Activated naive CD4-positive, alpha-beta T cell treated with anti-CD3 and anti-CD28 coated beads for 36 hours (primary cell): ENCODE results near the gene LMAN1L. TPM values are rescaled to one million over a fixed set of nuclear protein-coding genes. Genes with fewer than 3 reads are reported as not detected.

Source experiments
- CTCF ChIA-PET: fragments of 350-600 bp; sonication (Branson Sonifier 250); formaldehyde crosslinking; loops from one replicate; lab custom pipeline; 2021; ENCODE audit warnings: antibody characterized with exemption; lab: Charles Lee
- DNase-seq: peaks from one replicate; pipeline ENCODE4 v3.0.0-alpha.2; 2020
- H3K27ac Mint-ChIP-seq: one replicate; pipeline ENCODE4 v1.8.0; 2021; ENCODE audit warnings: mild to moderate bottlenecking, mixed read lengths
- H3K27me3 Mint-ChIP-seq: one replicate; pipeline ENCODE4 v1.8.0; 2021; ENCODE audit warnings: low read depth, mixed read lengths
- H3K36me3 Mint-ChIP-seq: one replicate; pipeline ENCODE4 v1.8.0; 2021; ENCODE audit warnings: low read depth, mixed read lengths
- H3K4me1 Mint-ChIP-seq: one replicate; pipeline ENCODE4 v1.8.0; 2021; ENCODE audit warnings: low read depth, mixed read lengths
- H3K4me3 Mint-ChIP-seq: one replicate; pipeline ENCODE4 v1.8.0; 2021; ENCODE audit warnings: mild to moderate bottlenecking, moderate library complexity, mixed read lengths
- H3K9me3 Mint-ChIP-seq: one replicate; pipeline ENCODE4 v1.8.0; 2021; ENCODE audit warnings: mixed read lengths
- intact Hi-C: fragments of 100-400 bp; cut with micrococcal nuclease; formaldehyde crosslinking; loops from one replicate; pipeline ENCODE4 v1.15.1; 2023
- total RNA-seq, 2 experiments: library from RNA; stranded (reverse); gene quantifications; one replicate each; pipeline ENCODE4 v1.2.3, GENCODE V29; 2021

Gene LMAN1L
- total RNA-seq = not detected

DNA sequence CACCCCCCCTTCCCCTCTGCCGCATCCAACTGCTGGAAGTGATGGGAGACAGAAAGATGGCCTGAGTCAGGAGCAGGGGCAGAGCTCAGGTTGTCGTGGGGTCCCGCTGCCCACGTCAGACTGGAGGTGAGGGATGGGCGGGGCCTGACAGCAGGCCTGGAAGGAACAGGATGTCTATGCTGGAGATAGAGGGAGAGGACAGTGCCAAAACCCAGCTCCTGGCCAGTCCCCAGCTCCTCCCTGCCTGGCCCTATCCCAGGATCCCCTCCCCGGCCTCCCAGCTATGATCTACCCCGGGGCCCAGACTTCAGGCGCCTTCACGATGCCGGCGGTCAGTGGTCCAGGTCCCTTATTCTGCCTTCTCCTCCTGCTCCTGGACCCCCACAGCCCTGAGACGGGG is at the start of gene LMAN1L:
Gene LMAN1L (plus strand): TSS at position 303 of the 400 bp plus-strand sequence. CDS start 20 bp downstream, at position 323.
- H3K36me3 Mint-ChIP-seq = no peaks in the 10 kb centered on the region
- CTCF ChIA-PET = interaction anchor here (1.0 to 1.3 kb wide), 2 partner anchors 13 to 89 kb away, joined by 3 to 4 read pairs; no protein-coding TSS in a partner anchor
- H3K9me3 Mint-ChIP-seq = no peaks in the 10 kb centered on the region
- no peak within 1 kb of the TSS for H3K4me3 Mint-ChIP-seq
- intact Hi-C loops = no loop called here
- DNase-seq = no peak
- H3K27ac Mint-ChIP-seq = no peak within 1 kb of the TSS
- no peaks in the 10 kb centered on the region for H3K27me3 Mint-ChIP-seq
- peaks cover 12% of the 10 kb centered on the region for H3K4me1 Mint-ChIP-seq

DNA sequence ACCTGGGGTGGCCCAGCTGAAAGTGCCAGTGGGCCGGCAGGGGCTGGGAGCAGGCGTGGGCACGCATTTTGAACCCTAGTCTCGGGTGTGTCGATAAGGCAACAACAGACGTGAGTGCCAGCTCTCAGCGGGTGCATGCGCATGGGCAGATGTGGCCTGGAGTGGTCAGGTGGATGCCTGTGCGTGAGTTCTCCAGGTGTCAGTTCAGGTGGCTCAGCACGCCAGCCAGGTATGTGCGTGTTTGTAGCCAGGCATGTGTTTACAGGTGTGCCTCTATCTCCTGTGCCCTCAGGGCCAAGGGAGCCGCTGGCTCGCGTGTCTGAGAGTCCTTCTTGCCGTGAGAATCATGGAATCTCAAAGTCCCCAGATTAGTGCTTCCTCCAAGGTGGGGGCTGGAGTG is 49.2 kb upstream of the LMAN1L start:
- Mint-ChIP-seq H3K36me3 (no peaks in the 10 kb centered on the region), H3K4me3 (no peak overlapping the region), H3K4me1 (no peaks in the 10 kb centered on the region), H3K9me3 (no peaks in the 10 kb centered on the region), H3K27ac (no peak overlapping the region), H3K27me3 (peaks cover 2% of the 10 kb centered on the region)
- CTCF ChIA-PET = interaction anchor here (1.5 to 1.7 kb wide), 2 partner anchors 12 to 128 kb away, joined by 3 to 8 read pairs; no protein-coding TSS in a partner anchor
- intact Hi-C loops = no loop called here
- DNase-seq = no peak

DNA sequence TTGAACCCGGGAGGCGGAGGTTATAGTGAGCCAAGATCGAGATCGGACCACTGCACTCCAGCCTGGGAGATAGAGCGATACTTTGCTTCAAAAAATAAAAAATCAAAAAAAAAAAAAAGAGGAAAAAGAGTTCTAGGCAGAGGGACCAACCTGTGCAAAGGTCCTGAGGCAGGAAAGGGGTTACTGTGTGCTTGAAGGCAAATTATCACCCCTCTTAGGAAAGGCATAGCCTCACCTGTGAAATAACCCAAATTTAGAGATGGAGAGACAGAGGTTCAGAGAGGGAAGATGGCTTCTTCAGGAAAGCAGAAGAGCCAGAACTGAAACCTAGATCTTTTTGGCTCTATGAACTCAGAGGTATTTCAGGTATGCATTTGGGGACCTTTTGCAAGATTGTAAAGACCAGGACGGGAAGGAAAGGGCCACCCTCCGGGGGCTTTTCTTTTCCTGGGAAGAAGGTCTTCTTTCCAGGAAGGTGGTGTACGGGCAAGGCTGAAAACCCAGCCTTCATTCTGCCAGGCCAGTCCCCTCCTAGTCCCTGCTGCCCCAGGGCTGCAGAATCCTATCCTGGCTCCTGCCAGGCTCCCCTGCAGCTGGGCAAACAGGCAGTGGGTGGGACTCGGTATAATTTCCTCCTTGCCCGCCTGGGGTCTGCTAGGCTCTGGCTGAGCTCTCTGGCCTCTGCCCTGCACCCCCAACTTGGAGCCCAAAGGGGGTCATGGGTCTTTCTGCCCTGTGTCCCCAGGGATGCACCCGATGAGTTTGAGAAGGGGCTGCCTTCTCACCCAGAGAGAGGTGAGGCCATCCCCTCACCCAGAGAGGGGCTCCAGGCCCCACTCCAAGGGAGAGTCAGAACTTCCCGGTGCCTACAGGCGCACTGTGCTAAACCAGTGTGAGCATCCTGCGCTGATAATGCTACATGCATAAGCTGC is 45.2 kb upstream of the LMAN1L start:
- Mint-ChIP-seq H3K9me3 (no peaks in the 10 kb centered on the region), H3K36me3 (no peaks in the 10 kb centered on the region), H3K4me3 (no peak overlapping the region), H3K27ac (no peak overlapping the region), H3K4me1 (peaks cover 16% of the 10 kb centered on the region), H3K27me3 (peaks cover 2% of the 10 kb centered on the region)
- no peak for DNase-seq
- intact Hi-C loops = no loop called here
- CTCF ChIA-PET = interaction anchor here (0.7 to 26.8 kb wide), 16 partner anchors 8 to 396 kb away, joined by 3 to 1193 read pairs (median 12); partner anchors contain the start of genes CLK3, CSK and CYP1A1

DNA sequence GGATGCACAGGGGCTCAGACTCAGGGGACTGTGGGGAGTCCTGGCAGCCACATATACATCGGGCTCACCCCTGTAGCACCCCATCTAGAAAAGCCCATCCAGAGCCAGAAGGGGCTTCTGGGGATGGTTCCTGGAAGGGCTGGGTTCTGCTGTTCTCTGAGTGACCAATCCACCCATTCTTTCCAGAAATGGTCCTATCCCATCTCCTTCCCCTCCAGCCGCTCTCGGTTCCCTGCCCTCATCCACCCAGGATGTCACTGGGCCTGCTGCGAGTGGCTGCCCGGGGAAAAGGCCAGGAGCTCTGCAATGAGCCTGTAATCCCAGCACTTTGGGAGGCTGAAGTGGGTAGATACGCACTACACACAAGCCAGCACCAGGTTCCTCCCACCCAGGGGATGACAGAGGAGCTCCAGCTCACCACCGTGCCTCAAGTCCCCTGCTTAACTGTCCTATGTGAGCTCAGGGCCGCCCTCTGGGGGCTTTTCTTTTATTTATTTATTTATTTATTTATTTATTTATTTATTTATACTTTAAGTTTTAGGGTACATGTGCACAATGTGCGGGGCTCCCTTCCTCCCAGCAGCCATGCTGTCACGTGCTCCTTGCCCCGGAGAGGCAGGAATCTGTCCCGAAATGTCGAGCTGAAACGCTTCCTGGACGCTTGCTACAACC is 44.4 kb upstream of the LMAN1L start:
- no peak for DNase-seq
- Mint-ChIP-seq H3K9me3 (no peaks in the 10 kb centered on the region), H3K4me3 (no peak overlapping the region), H3K36me3 (no peaks in the 10 kb centered on the region), H3K27ac (no peak overlapping the region), H3K27me3 (no peaks in the 10 kb centered on the region), H3K4me1 (peaks cover 18% of the 10 kb centered on the region)
- intact Hi-C loops = no loop called here
- CTCF ChIA-PET = interaction anchor here (0.7 to 26.8 kb wide), 26 partner anchors 8 to 397 kb away, joined by 3 to 1193 read pairs (median 6); partner anchors contain the start of genes CLK3, CSK and CYP1A1

DNA sequence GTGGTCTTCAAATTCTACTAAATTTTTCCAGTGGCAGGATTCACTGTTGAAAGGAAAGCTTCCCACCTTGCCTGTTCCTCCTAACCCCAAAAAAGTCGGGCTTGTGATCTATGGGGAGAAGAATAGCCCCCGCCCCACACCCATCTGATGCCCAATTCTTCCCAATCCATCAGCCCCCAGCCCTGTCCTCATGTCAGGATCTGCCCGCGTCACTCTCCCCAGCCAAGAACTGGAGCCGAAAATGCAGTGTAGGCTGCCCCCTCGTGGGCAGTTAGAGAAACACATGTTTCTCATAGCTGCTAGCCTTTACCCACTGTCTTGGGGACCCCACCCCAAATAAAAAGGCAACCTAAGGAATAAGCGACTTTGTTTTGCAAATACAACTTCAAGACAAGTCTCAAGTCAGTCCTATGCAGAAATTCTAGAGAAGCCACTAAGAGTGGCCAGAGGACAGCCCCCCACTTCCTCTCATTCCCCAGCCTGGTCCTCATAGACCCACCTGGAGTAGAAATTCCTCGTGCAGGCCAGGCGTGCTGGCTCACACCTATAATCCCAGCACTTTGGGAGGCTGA is 43.8 kb upstream of the LMAN1L start:
- H3K4me3 Mint-ChIP-seq = no peak overlapping the region
- peaks cover 24% of the 10 kb centered on the region for H3K4me1 Mint-ChIP-seq
- peak; percentile 80 for DNase-seq
- H3K9me3 Mint-ChIP-seq = no peaks in the 10 kb centered on the region
- no peaks in the 10 kb centered on the region for H3K36me3 Mint-ChIP-seq
- CTCF ChIA-PET = interaction anchor here (0.6 to 26.8 kb wide), 29 partner anchors 9 to 894 kb away, joined by 3 to 1193 read pairs (median 5); partner anchors contain the start of genes CLK3, CSK, CYP1A1 and SCAMP2
- no peaks in the 10 kb centered on the region for H3K27me3 Mint-ChIP-seq
- H3K27ac Mint-ChIP-seq = peak overlapping the region; percentile 25
- intact Hi-C loops = loop anchor here (1.0 kb wide), 2 partner anchors 134 to 395 kb away; no protein-coding TSS in a partner anchor

DNA sequence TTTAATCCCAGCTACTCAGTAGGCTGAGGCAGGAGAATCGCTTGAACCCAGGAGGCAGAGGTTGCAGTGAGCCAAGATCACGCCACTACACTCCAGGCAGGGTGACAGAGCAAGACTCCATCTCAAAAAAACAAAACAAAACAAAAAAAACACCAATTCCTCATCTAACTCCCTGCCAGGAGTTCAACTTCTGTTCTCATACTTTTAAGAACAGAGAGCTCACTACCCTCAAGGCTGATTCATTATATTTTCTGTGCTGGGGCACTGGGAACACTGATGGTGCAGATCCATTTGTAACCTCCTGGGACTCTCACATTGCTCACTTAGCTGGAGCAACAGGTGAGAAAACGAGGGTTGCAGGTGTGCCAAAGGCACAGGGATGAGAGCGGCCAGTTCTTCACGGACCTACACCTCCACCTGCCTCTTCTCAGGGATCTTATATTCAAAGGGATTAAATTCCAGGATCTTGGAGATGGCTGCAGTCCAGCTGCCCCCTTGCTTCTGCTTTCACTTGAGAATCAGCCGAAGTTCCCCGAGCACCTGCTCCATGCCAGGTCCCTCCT is 43.1 kb upstream of the LMAN1L start:
- intact Hi-C loops = loop anchor here (1.0 to 2.0 kb wide), 3 partner anchors 73 to 395 kb away; partner anchors contain the start of gene ULK3
- DNase-seq = no peak
- Mint-ChIP-seq H3K27ac (no peak overlapping the region), H3K9me3 (no peaks in the 10 kb centered on the region), H3K4me1 (peaks cover 29% of the 10 kb centered on the region), H3K27me3 (no peaks in the 10 kb centered on the region), H3K36me3 (no peaks in the 10 kb centered on the region), H3K4me3 (no peak overlapping the region)
- CTCF ChIA-PET = interaction anchor here (0.6 to 26.8 kb wide), 36 partner anchors 10 to 895 kb away, joined by 3 to 1193 read pairs (median 4); partner anchors contain the start of genes CLK3, CSK, CYP1A1 and RPP25

DNA sequence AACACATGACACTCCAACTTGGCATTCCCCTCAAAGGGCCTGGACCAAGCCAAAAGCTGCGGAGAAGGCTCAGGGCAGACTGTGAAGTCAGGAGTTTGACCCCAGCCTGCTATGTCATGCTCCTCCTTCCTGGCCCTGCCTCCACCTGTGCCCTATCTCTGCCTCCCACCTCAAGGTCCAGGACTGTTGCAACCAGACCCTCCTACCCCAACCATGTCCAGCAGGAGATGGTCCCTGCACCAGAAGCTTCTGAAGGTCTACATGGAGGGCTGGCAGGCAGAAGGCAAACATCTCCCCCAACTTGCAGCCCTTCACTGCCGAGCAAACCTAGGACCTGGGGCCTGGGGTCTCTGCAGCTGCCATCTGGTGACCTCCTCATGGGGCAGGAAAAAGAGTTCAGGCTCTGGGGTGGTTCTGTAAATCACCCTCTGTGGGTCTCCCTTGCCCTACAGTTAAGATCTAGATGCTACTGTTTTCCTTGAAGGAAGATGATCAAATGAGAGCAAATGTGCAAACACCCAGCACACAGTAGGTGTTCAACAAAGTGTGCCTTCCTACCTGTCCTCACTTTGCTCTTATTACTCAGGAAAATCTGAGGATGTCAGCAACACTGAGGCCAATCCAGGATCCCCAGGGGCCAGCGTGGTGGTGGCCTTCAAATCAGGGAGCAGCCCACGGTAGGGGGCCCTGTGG is 42.3 kb upstream of the LMAN1L start:
- no peaks in the 10 kb centered on the region for H3K36me3 Mint-ChIP-seq
- H3K27me3 Mint-ChIP-seq = no peaks in the 10 kb centered on the region
- CTCF ChIA-PET = interaction anchor here (0.5 to 26.8 kb wide), 41 partner anchors 9 to 458 kb away, joined by 3 to 1193 read pairs (median 4); partner anchors contain the start of genes CLK3, CSK, CYP1A1 and FAM219B
- no peak overlapping the region for H3K27ac Mint-ChIP-seq
- DNase-seq = no peak
- peaks cover 34% of the 10 kb centered on the region for H3K4me1 Mint-ChIP-seq
- intact Hi-C loops = loop anchor here (2.0 kb wide), 1 partner anchor 72 kb away; the partner anchor contains the start of gene ULK3
- H3K9me3 Mint-ChIP-seq = no peaks in the 10 kb centered on the region
- H3K4me3 Mint-ChIP-seq = no peak overlapping the region

DNA sequence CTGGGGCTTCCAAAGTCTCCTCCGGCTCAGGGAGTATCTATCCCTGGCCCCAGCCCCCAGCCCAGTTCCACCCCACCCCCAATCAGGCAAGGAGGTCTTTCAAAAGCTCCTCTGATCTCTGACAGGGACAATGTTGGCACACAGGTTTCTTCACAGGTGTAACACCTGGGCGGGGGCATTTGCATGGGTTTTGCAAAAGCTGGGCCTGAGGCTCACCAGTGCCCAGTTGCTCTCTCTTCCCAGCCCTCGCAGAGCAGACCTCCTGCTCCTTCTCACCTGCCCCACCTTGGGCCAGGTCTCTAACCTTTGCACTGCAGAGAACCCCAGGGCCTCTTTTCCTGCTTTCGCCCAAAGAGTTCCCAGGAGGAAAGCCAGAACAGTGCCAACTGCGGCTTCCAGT is 39.3 kb upstream of the LMAN1L start:
- no peak for DNase-seq
- Mint-ChIP-seq H3K4me3 (no peak overlapping the region), H3K36me3 (peaks cover 4% of the 10 kb centered on the region), H3K4me1 (peaks cover 64% of the 10 kb centered on the region), H3K27me3 (no peaks in the 10 kb centered on the region), H3K27ac (peak overlapping the region; percentile 86), H3K9me3 (no peaks in the 10 kb centered on the region)
- intact Hi-C loops = no loop called here
- CTCF ChIA-PET = interaction anchor here (0.7 to 26.8 kb wide), 8 partner anchors 18 to 189 kb away, joined by 3 to 1193 read pairs (median 8); partner anchors contain the start of genes CSK and ULK3

DNA sequence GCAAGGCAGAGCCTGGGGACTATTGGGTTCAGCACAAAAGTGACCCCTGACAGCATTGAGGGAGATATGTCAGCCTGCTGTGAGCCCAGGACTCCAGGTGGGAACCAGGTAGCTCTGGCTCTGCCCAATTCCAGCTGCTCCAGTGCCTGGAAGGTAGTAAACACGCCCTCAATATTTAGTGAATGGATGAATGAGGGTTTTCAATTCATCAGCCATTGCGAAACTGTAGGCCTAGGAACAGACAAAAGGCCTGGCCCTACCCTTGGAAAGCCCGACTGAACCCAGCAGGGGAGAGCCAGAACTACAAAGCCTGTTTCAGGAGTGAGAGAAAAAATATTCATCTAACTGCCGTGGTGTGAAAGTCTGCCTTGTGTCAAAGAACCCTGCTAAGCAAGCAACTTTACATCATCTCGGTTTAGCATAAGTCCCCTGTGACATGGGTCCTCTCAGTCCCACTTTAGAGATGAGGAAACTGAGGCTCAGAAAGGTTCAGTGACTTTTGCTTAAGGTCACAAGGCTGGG is 38.8 kb upstream of the LMAN1L start:
- peak; percentile 62 for DNase-seq
- no peaks in the 10 kb centered on the region for H3K27me3 Mint-ChIP-seq
- peaks cover 4% of the 10 kb centered on the region for H3K36me3 Mint-ChIP-seq
- no peak overlapping the region for H3K4me3 Mint-ChIP-seq
- peaks cover 66% of the 10 kb centered on the region for H3K4me1 Mint-ChIP-seq
- H3K9me3 Mint-ChIP-seq = no peaks in the 10 kb centered on the region
- intact Hi-C loops = no loop called here
- H3K27ac Mint-ChIP-seq = peak overlapping the region; percentile 86
- CTCF ChIA-PET = interaction anchor here (0.7 to 26.8 kb wide), 7 partner anchors 18 to 138 kb away, joined by 3 to 1193 read pairs (median 13); partner anchors contain the start of genes CSK and ULK3

DNA sequence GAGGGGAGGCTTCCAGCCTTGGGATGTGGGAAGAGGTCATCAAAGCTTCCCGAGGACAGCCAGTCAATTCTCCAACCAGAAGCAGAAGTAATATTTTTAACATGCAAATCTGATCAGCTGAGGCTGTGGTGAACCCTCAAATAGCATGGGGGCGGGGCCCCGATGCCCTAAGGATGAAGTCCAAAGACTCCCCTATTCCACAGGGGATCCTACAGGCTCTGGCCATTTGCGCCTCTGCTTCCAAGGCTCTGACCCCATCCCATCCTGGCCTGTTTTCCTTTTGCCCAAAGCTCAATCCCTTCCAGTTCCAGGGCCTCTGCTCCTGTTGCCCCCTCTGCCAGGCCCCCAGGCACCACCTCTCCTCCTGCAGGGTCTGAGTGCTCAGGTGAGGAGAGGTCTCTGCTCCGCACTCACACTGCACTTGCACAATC is 37.5 kb upstream of the LMAN1L start:
- peaks cover 5% of the 10 kb centered on the region for H3K36me3 Mint-ChIP-seq
- H3K9me3 Mint-ChIP-seq = no peaks in the 10 kb centered on the region
- CTCF ChIA-PET = interaction anchor here (1.3 to 26.8 kb wide), 2 partner anchors 12 to 16 kb away, joined by 3 to 1193 read pairs; partner anchors contain the start of gene CSK
- H3K27me3 Mint-ChIP-seq = no peaks in the 10 kb centered on the region
- H3K4me1 Mint-ChIP-seq = peaks cover 79% of the 10 kb centered on the region
- no peak overlapping the region for H3K4me3 Mint-ChIP-seq
- intact Hi-C loops = no loop called here
- no peak for DNase-seq
- peak overlapping the region; percentile 96 for H3K27ac Mint-ChIP-seq
